ENCODE data around the gene MICALL1. TPM values are rescaled to one million over a fixed set of nuclear protein-coding genes. Genes with fewer than 3 reads are reported as not detected.
"Not testable (repeated sequence)": the region's sequence is repeated elsewhere in the genome, so short reads cannot be mapped to it uniquely, and the experiment has no call there.

MICALL1 gene
- total RNA-seq, 1 donor from 2014 or later = 48.2 TPM

- no peaks in the 10 kb centered on the region for H3K9me3 Mint-ChIP-seq
- H3K27me3 Mint-ChIP-seq (ENCODE audit: low read depth) = no peaks in the 10 kb centered on the region
- H3K27ac Mint-ChIP-seq = no peak overlapping the region
- TF ChIP-seq CTCF (IDR thresholded peaks at IDR 0.05; ENCODE audit: unreplicated experiment) = no peak
- H3K36me3 Mint-ChIP-seq = peaks cover 11% of the 10 kb centered on the region
- H3K4me1 Mint-ChIP-seq = peaks cover 11% of the 10 kb centered on the region
- H3K4me3 Mint-ChIP-seq = no peak overlapping the region
- DNase-seq (ENCODE audit: low spot score in 2 of 2, unreplicated experiment in 2 of 2) = no peak
Measured at GRCh38 chr22:37973271-37974170, 67.4 kb downstream of the MICALL1 start.

GRCh38 chr22:37975153-37975552 lies 69.1 kb downstream of the MICALL1 start:
- peaks cover 11% of the 10 kb centered on the region for H3K4me1 Mint-ChIP-seq
- H3K27ac Mint-ChIP-seq = no peak overlapping the region
- no peak for DNase-seq (ENCODE audit: low spot score in 2 of 2, unreplicated experiment in 2 of 2)
- peaks cover under 1% of the 10 kb centered on the region for H3K27me3 Mint-ChIP-seq (ENCODE audit: low read depth)
- H3K36me3 Mint-ChIP-seq = peaks cover 3% of the 10 kb centered on the region
- no peaks in the 10 kb centered on the region for H3K9me3 Mint-ChIP-seq
- TF ChIP-seq CTCF (IDR thresholded peaks at IDR 0.05; ENCODE audit: unreplicated experiment) = no peak
- no peak overlapping the region for H3K4me3 Mint-ChIP-seq

- H3K27ac Mint-ChIP-seq; DNase-seq (ENCODE audit: low spot score in 2 of 2, unreplicated experiment in 2 of 2); H3K9me3 Mint-ChIP-seq; H3K27me3 Mint-ChIP-seq (ENCODE audit: low read depth); H3K4me3 Mint-ChIP-seq; H3K36me3 Mint-ChIP-seq: not testable (repeated sequence)
- peaks cover 11% of the 10 kb centered on the region for H3K4me1 Mint-ChIP-seq
Measured at GRCh38 chr22:37976022-37976421, 69.9 kb downstream of the MICALL1 start.

GRCh38 chr22:37976547-37976946 lies 70.5 kb downstream of the MICALL1 start:
- peaks cover 7% of the 10 kb centered on the region for H3K4me1 Mint-ChIP-seq
- DNase-seq (ENCODE audit: low spot score in 2 of 2, unreplicated experiment in 2 of 2) = no peak
- no peak for TF ChIP-seq CTCF (IDR thresholded peaks at IDR 0.05; ENCODE audit: unreplicated experiment)
- no peaks in the 10 kb centered on the region for H3K9me3 Mint-ChIP-seq
- H3K27ac Mint-ChIP-seq = no peak overlapping the region
- H3K27me3 Mint-ChIP-seq (ENCODE audit: low read depth) = peaks cover 13% of the 10 kb centered on the region
- H3K36me3 Mint-ChIP-seq = peaks cover 3% of the 10 kb centered on the region
- H3K4me3 Mint-ChIP-seq = no peak overlapping the region

- H3K36me3 Mint-ChIP-seq = peaks cover 11% of the 10 kb centered on the region
- peaks cover 3% of the 10 kb centered on the region for H3K4me1 Mint-ChIP-seq
- no peak for TF ChIP-seq CTCF (IDR thresholded peaks at IDR 0.05; ENCODE audit: unreplicated experiment)
- no peaks in the 10 kb centered on the region for H3K9me3 Mint-ChIP-seq
- no peak for DNase-seq (ENCODE audit: low spot score in 2 of 2, unreplicated experiment in 2 of 2)
- H3K27ac Mint-ChIP-seq = no peak overlapping the region
- H3K27me3 Mint-ChIP-seq (ENCODE audit: low read depth) = peaks cover 42% of the 10 kb centered on the region
- no peak overlapping the region for H3K4me3 Mint-ChIP-seq
Measured at GRCh38 chr22:37979782-37980181, 73.7 kb downstream of the MICALL1 start.

GRCh38 chr22:37981282-37982011 lies 75.3 kb downstream of the MICALL1 start:
- H3K36me3 Mint-ChIP-seq = peaks cover 9% of the 10 kb centered on the region
- no peaks in the 10 kb centered on the region for H3K9me3 Mint-ChIP-seq
- no peak overlapping the region for H3K4me3 Mint-ChIP-seq
- DNase-seq (ENCODE audit: low spot score in 2 of 2, unreplicated experiment in 2 of 2) = no peak
- H3K4me1 Mint-ChIP-seq = peaks cover 3% of the 10 kb centered on the region
- no peak overlapping the region for H3K27ac Mint-ChIP-seq
- TF ChIP-seq CTCF (IDR thresholded peaks at IDR 0.05; ENCODE audit: unreplicated experiment) = no peak
- peaks cover 50% of the 10 kb centered on the region for H3K27me3 Mint-ChIP-seq (ENCODE audit: low read depth)
